ENCODE measurements around the gene FGD3. TPM values are rescaled to one million over a fixed set of nuclear protein-coding genes. Genes with fewer than 3 reads are reported as not detected.

Gene FGD3
- total and polyA plus RNA-seq, 4 donors: 1.6 to 6.2 (median 3.6) TPM

DNA sequence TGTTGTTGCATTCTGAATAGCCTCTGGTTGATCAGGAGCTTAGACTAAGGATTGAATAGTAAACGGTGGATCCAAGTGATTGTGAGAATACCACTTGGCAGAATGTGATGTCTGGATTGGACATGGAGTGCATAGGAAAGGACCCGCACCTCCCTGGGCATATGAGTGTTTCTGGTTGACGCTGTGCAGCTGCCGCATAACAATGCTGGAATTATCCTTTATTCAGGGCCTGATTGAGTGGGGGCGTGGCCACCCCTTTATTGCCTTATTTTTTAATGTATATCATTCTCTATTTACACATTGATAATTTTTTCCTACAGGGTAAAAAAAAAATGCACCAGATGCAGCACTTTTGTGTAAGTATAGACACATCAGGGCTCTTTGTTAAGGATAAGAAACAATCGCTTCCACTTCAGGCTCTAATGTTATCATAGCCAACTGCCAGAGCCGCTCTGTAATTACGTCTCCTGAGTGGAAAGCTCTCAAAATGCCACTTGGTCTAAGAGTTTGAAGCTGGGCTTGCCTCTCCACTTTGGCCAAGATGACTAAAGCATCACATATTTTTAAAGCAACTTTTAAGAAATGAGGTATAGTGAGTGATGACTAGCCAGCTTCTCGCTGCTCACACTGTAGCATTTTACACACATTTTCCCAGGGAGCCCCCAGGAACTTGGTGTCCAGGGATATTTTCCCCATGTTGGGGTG is 5.7 kb downstream of the FGD3 start (continued):
- TF ChIP-seq, protein P1, sequence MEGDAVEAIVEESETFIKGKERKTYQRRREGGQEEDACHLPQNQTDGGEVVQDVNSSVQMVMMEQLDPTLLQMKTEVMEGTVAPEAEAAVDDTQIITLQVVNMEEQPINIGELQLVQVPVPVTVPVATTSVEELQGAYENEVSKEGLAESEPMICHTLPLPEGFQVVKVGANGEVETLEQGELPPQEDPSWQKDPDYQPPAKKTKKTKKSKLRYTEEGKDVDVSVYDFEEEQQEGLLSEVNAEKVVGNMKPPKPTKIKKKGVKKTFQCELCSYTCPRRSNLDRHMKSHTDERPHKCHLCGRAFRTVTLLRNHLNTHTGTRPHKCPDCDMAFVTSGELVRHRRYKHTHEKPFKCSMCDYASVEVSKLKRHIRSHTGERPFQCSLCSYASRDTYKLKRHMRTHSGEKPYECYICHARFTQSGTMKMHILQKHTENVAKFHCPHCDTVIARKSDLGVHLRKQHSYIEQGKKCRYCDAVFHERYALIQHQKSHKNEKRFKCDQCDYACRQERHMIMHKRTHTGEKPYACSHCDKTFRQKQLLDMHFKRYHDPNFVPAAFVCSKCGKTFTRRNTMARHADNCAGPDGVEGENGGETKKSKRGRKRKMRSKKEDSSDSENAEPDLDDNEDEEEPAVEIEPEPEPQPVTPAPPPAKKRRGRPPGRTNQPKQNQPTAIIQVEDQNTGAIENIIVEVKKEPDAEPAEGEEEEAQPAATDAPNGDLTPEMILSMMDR (IDR thresholded peaks at IDR 0.05; ENCODE audit: low read depth, low read length, missing input control): no peak
- no peak for TF ChIP-seq FOXA2 (IDR thresholded peaks at IDR 0.05)
- TF ChIP-seq JUND (IDR thresholded peaks at IDR 0.05): no peak

DNA sequence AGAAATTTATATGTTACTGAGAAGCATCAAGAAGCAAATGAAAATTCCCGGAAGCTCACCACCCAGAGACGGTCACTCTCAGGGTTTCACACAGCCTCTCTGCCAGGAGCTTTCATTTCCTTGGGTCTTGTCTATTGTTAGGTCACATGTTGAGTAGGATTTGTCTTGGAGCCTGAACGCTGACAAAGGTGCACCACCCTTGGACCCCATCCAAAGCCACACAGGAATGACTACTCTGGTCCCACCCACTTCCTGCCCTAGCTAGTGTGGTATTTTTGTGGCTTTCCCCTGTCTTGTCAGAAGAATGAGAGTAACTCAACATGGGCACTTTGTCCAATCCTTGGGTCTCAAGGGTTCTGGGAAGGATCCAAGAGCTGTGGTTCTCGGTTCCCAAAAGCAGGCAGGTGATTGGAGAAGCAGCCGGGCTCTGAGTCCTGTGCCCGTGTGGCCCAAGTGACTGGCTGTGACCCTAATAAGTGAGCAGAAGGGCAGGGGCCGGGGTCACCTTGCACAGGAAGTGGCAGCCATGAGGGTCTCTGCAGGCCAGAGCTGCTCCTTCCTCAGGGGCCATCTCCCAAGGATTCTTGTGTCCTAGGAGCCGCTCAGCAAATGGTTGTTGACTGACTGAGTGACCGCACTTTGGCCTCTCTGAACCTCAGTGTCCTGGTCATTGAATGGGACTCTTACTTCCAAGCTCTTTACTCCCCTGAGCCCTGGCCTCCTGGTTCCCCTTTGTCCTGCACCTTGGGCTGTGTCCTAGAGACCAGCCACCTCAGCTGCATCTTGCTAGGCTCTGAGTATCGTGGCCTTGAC is 6.9 kb downstream of the FGD3 start:
- Histone ChIP-seq H3K36me3 (ENCODE audit: control insufficient read depth in 4 of 4, insufficient read depth in 3 of 4, low read depth in 1 of 4, low read length in 3 of 4) (no peaks in the 10 kb centered on the region), H3K4me1 (ENCODE audit: control insufficient read depth in 4 of 4, insufficient read depth in 4 of 4, low read length in 3 of 4) (no peaks in the 10 kb centered on the region), H3K27ac (ENCODE audit: low read depth in 1 of 2, low read length in 2 of 2) (no peak overlapping the region), H3K27me3 (ENCODE audit: control insufficient read depth in 4 of 4, insufficient read depth in 4 of 4, low read length in 3 of 4) (no peaks in the 10 kb centered on the region), H3K9me3 (ENCODE audit: control insufficient read depth in 4 of 4, low read length in 3 of 4) (no peaks in the 10 kb centered on the region), H3K4me3 (ENCODE audit: low read depth in 1 of 3, low read length in 3 of 3) (no peak overlapping the region), H3K9ac (ENCODE audit: low read depth in 1 of 2, low read length in 2 of 2) (no peak overlapping the region)
- TF ChIP-seq RXRA (IDR thresholded peaks at IDR 0.05) (no peak), FOXA1 (IDR thresholded peaks at IDR 0.05) (no peak), HNF4A (conservative IDR thresholded peaks at IDR 0.05) (no peak), HNF4G (IDR thresholded peaks at IDR 0.05) (no peak), FOXA2 (IDR thresholded peaks at IDR 0.05) (no peak)
- TF ChIP-seq, protein P2, sequence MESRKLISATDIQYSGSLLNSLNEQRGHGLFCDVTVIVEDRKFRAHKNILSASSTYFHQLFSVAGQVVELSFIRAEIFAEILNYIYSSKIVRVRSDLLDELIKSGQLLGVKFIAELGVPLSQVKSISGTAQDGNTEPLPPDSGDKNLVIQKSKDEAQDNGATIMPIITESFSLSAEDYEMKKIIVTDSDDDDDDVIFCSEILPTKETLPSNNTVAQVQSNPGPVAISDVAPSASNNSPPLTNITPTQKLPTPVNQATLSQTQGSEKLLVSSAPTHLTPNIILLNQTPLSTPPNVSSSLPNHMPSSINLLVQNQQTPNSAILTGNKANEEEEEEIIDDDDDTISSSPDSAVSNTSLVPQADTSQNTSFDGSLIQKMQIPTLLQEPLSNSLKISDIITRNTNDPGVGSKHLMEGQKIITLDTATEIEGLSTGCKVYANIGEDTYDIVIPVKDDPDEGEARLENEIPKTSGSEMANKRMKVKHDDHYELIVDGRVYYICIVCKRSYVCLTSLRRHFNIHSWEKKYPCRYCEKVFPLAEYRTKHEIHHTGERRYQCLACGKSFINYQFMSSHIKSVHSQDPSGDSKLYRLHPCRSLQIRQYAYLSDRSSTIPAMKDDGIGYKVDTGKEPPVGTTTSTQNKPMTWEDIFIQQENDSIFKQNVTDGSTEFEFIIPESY (IDR thresholded peaks at IDR 0.05): no peak
- WGBS: 75% methylated on average over 10 of the region's 10 CpGs
- no peak for DNase-seq (ENCODE audit: low spot score)

DNA sequence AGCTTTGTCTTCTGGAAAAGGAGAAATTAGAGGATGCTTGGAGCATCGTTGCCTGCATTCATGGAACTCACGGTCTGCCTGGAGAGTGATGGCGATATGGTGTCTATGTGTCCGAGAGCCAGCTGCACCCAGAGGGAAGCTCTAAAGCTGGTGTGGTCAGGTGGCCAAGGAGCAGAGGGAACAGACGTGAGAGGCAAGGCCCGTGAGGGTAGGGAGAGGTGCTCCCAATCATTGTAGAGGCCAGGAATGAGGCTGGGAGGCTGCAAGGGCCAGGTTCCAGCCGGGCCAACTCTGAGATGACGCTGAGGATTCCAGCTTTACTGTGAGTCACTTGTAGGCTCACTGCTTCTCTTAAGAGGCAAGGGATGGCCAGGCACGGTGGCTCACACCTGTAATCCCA is 7.6 kb downstream of the FGD3 start:
- no peaks in the 10 kb centered on the region for H3K9me3 ChIP-seq (ENCODE audit: control insufficient read depth in 4 of 4, low read length in 3 of 4)
- TF ChIP-seq GABPA (IDR thresholded peaks at IDR 0.05 in 1 of 2, conservative IDR thresholded peaks at IDR 0.05 in 1 of 2) (no peak), EGR1 (IDR thresholded peaks at IDR 0.05; ENCODE audit: low read depth in 2 of 2) (no peak), RAD21 (IDR thresholded peaks at IDR 0.05) (no peak), TAF1 (conservative IDR thresholded peaks at IDR 0.05) (no peak)
- TF ChIP-seq, protein P3, sequence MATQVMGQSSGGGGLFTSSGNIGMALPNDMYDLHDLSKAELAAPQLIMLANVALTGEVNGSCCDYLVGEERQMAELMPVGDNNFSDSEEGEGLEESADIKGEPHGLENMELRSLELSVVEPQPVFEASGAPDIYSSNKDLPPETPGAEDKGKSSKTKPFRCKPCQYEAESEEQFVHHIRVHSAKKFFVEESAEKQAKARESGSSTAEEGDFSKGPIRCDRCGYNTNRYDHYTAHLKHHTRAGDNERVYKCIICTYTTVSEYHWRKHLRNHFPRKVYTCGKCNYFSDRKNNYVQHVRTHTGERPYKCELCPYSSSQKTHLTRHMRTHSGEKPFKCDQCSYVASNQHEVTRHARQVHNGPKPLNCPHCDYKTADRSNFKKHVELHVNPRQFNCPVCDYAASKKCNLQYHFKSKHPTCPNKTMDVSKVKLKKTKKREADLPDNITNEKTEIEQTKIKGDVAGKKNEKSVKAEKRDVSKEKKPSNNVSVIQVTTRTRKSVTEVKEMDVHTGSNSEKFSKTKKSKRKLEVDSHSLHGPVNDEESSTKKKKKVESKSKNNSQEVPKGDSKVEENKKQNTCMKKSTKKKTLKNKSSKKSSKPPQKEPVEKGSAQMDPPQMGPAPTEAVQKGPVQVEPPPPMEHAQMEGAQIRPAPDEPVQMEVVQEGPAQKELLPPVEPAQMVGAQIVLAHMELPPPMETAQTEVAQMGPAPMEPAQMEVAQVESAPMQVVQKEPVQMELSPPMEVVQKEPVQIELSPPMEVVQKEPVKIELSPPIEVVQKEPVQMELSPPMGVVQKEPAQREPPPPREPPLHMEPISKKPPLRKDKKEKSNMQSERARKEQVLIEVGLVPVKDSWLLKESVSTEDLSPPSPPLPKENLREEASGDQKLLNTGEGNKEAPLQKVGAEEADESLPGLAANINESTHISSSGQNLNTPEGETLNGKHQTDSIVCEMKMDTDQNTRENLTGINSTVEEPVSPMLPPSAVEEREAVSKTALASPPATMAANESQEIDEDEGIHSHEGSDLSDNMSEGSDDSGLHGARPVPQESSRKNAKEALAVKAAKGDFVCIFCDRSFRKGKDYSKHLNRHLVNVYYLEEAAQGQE (IDR thresholded peaks at IDR 0.05): no peak
- TF ChIP-seq, protein P4, sequence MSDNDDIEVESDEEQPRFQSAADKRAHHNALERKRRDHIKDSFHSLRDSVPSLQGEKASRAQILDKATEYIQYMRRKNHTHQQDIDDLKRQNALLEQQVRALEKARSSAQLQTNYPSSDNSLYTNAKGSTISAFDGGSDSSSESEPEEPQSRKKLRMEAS (IDR thresholded peaks at IDR 0.05): no peak
- 89% methylated on average over 9 of the region's 9 CpGs for WGBS
- DNase-seq (ENCODE audit: low spot score): no peak
- H3K27me3 ChIP-seq (ENCODE audit: control insufficient read depth in 4 of 4, insufficient read depth in 4 of 4, low read length in 3 of 4): no peaks in the 10 kb centered on the region
- H3K4me3 ChIP-seq (ENCODE audit: low read depth in 1 of 3, low read length in 3 of 3): no peak overlapping the region
- no peak overlapping the region for H3K27ac ChIP-seq (ENCODE audit: low read depth in 1 of 2, low read length in 2 of 2)
- H3K9ac ChIP-seq (ENCODE audit: low read depth in 1 of 2, low read length in 2 of 2): no peak overlapping the region
- H3K36me3 ChIP-seq (ENCODE audit: control insufficient read depth in 4 of 4, insufficient read depth in 3 of 4, low read depth in 1 of 4, low read length in 3 of 4): no peaks in the 10 kb centered on the region
- H3K4me1 ChIP-seq (ENCODE audit: control insufficient read depth in 4 of 4, insufficient read depth in 4 of 4, low read length in 3 of 4): no peaks in the 10 kb centered on the region

Measured in liver (tissue), 9 donors.